SH-SY5Y (cell line): ENCODE results near the gene ADAMTS14.

ENCODE experiments used
- GATA2 ChIP-seq: IDR thresholded peaks from 2 replicates; pipeline ENCODE4 v1.6.1; 2011; ENCODE audit warnings: mild to moderate bottlenecking, low read depth, low read length
- GATA3 ChIP-seq: IDR thresholded peaks from 2 replicates; pipeline ENCODE4 v1.6.1; 2011; ENCODE audit warnings: low read depth, mild to moderate bottlenecking, low read length, moderate library complexity

Gene ADAMTS14

GRCh38 chr10:70682920-70683600 is 10.8 kb downstream of the ADAMTS14 start:
- no peak for TF ChIP-seq GATA3
- no peak for TF ChIP-seq GATA2

- no peak for TF ChIP-seq GATA3
- TF ChIP-seq GATA2, result no peak
Observed at GRCh38 chr10:70683601-70683934, 11.3 kb downstream of the ADAMTS14 start.

- TF ChIP-seq GATA3 (no peak), GATA2 (no peak)
Observed at GRCh38 chr10:70683940-70684339, 11.6 kb downstream of the ADAMTS14 start.

- TF ChIP-seq GATA3, result no peak
- TF ChIP-seq GATA2, result no peak
Observed at GRCh38 chr10:70684374-70684773, 12.1 kb downstream of the ADAMTS14 start.

- TF ChIP-seq GATA3 (no peak), GATA2 (no peak)
Observed at GRCh38 chr10:70684839-70685454, 12.6 kb downstream of the ADAMTS14 start.

GRCh38 chr10:70685455-70685911 is 13.2 kb downstream of the ADAMTS14 start:
- no peak for TF ChIP-seq GATA3
- TF ChIP-seq GATA2, result no peak

GRCh38 chr10:70688828-70689227 is 16.5 kb downstream of the ADAMTS14 start:
- TF ChIP-seq GATA3, result no peak

- TF ChIP-seq GATA2 (no peak), GATA3 (no peak)
Observed at GRCh38 chr10:70689661-70690060, 17.4 kb downstream of the ADAMTS14 start.

GRCh38 chr10:70690589-70690988 is 18.3 kb downstream of the ADAMTS14 start:
- TF ChIP-seq GATA2 (no peak), GATA3 (no peak)

GRCh38 chr10:70691611-70692010 is 19.3 kb downstream of the ADAMTS14 start:
- TF ChIP-seq GATA2, result no peak
- no peak for TF ChIP-seq GATA3

- no peak for TF ChIP-seq GATA2
- TF ChIP-seq GATA3, result no peak
Observed at GRCh38 chr10:70692043-70692603, 19.8 kb downstream of the ADAMTS14 start.

GRCh38 chr10:70693619-70694335 is 21.5 kb downstream of the ADAMTS14 start:
- TF ChIP-seq GATA2 (peak; percentile 94), GATA3 (no peak; the same call in 1 of the 2 replicates)

GRCh38 chr10:70694418-70695141 is 22.3 kb downstream of the ADAMTS14 start:
- TF ChIP-seq GATA3 (no peak), GATA2 (no peak)
